Suprapubic skin (tissue), 4 donors: Measurements from ENCODE around the gene TMEM254. TPM values are rescaled to one million over a fixed set of nuclear protein-coding genes. Genes with fewer than 3 reads are reported as not detected.
A peak's percentile ranks its signal among the peaks of the same experiment; 100 is the strongest.
"Not testable (repeated sequence)": the region's sequence is repeated elsewhere in the genome, so short reads cannot be mapped to it uniquely, and the experiment has no call there.

Experiments
- DNase-seq, 2 donors: peaks; one replicate each; pipeline ENCODE4 v3.0.0-alpha.2; 2019; ENCODE audit warnings: low spot score in 2 of 2
- H3K27ac ChIP-seq: fragments of 200-600 bp; sonication (generic); one replicate; pipeline ENCODE4 v1.5.1; 2019
- H3K27me3 ChIP-seq: fragments of 200-600 bp; sonication (generic); one replicate; pipeline ENCODE4 v1.5.1; 2019
- H3K36me3 ChIP-seq: fragments of 200-600 bp; sonication (generic); one replicate; pipeline ENCODE4 v1.5.1; 2019
- H3K4me1 ChIP-seq: fragments of 200-600 bp; sonication (generic); one replicate; pipeline ENCODE4 v1.5.1; 2019
- H3K4me3 ChIP-seq: fragments of 200-600 bp; sonication (generic); one replicate; pipeline ENCODE4 v1.5.1; 2019; ENCODE audit warnings: mild to moderate bottlenecking
- H3K9me3 ChIP-seq: fragments of 200-600 bp; sonication (generic); one replicate; pipeline ENCODE4 v1.5.1; 2019
- EP300 ChIP-seq: sonication (generic); formaldehyde crosslinking; IDR thresholded peaks from one replicate; pipeline ENCODE4 v1.6.1; 2017; ENCODE audit warnings: antibody characterized with exemption
- POLR2A ChIP-seq, 2 donors: fragments of 450-650 bp; IDR thresholded peaks; one replicate each; pipeline ENCODE4 v1.6.1; 2017; ENCODE audit warnings: antibody characterized with exemption in 2 of 2, mild to moderate bottlenecking in 2 of 2, moderate library complexity in 2 of 2
- POLR2AphosphoS5 ChIP-seq, 3 donors: sonication (generic); formaldehyde crosslinking; IDR thresholded peaks; one replicate each; pipeline ENCODE4 v1.6.1; 2017; ENCODE audit warnings: antibody characterized with exemption in 3 of 3
- WGBS: methylation state at CpG from one replicate; pipeline ENCODE4 v1.1.5; 2018; 5-methylcytosine and 5-hydroxymethylcytosine counted together
- total RNA-seq, 4 donors: library from RNA; depleted of rRNA; stranded (reverse); fragments of >200 nt; gene quantifications; one replicate each; pipeline ENCODE4 v1.1.0, GENCODE V29; 2016
- TF ChIP-seq, protein P1 (sequence below), 2 donors: fragments of 200-600 bp in 1 of 2; fragments of 450-650 bp in 1 of 2; sonication (generic) in 1 of 2; IDR thresholded peaks; one replicate each; pipeline ENCODE4 v1.5.1; 2016 to 2019; ENCODE audit warnings: antibody characterized with exemption in 2 of 2, mild to moderate bottlenecking in 1 of 2, moderate library complexity in 1 of 2

The TMEM254 gene
- total RNA-seq, 4 donors from 2014 or later: 34.0 to 90.8 (median 77.2) TPM

GRCh38 chr10:80090121-80090520, 11.7 kb downstream of the TMEM254 start:
- no peak overlapping the region for H3K4me3 ChIP-seq
- peaks cover 13% of the 10 kb centered on the region for H3K36me3 ChIP-seq
- H3K9me3 ChIP-seq: no peaks in the 10 kb centered on the region
- no peak for TF ChIP-seq EP300
- 76% methylated on average over 2 of the region's 2 CpGs for WGBS
- H3K27ac ChIP-seq: no peak overlapping the region
- no peak for DNase-seq
- H3K27me3 ChIP-seq: no peaks in the 10 kb centered on the region
- no peaks in the 10 kb centered on the region for H3K4me1 ChIP-seq

GRCh38 chr10:80094231-80094630, 15.8 kb downstream of the TMEM254 start:
- Histone ChIP-seq H3K36me3 (peaks cover 13% of the 10 kb centered on the region), H3K4me1 (no peaks in the 10 kb centered on the region), H3K9me3 (no peaks in the 10 kb centered on the region), H3K4me3 (no peak overlapping the region), H3K27ac (no peak overlapping the region), H3K27me3 (no peaks in the 10 kb centered on the region)
- WGBS: 86% methylated on average over 2 of the region's 2 CpGs
- DNase-seq: no peak
- TF ChIP-seq EP300: no peak
- TF ChIP-seq POLR2AphosphoS5 (IDR thresholded peaks at IDR 0.05): no peak
- TF ChIP-seq POLR2A (IDR thresholded peaks at IDR 0.05): no peak
- TF ChIP-seq, protein P1, sequence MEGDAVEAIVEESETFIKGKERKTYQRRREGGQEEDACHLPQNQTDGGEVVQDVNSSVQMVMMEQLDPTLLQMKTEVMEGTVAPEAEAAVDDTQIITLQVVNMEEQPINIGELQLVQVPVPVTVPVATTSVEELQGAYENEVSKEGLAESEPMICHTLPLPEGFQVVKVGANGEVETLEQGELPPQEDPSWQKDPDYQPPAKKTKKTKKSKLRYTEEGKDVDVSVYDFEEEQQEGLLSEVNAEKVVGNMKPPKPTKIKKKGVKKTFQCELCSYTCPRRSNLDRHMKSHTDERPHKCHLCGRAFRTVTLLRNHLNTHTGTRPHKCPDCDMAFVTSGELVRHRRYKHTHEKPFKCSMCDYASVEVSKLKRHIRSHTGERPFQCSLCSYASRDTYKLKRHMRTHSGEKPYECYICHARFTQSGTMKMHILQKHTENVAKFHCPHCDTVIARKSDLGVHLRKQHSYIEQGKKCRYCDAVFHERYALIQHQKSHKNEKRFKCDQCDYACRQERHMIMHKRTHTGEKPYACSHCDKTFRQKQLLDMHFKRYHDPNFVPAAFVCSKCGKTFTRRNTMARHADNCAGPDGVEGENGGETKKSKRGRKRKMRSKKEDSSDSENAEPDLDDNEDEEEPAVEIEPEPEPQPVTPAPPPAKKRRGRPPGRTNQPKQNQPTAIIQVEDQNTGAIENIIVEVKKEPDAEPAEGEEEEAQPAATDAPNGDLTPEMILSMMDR (IDR thresholded peaks at IDR 0.05): no peak

DNA sequence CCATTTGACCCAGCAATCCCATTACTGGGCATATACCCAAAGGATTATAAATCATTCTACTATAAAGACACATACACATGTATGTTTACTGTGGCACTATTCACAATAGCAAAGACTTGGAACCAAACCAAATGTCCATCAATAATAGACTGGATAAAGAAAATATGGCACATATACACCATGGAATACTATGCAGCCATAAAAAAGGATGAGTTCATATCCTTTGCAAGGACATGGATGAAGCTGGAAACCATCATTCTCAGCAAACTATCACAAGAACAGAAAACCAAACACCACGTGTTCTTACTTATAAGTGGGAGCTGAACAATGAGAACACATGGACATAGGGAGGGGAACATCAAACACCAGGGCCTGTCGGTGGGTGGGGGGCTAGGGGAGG, 19.8 kb downstream of the TMEM254 start:
- 91% methylated on average over 2 of the region's 2 CpGs for WGBS
- H3K36me3 ChIP-seq, H3K9me3 ChIP-seq, H3K4me1 ChIP-seq, H3K27ac ChIP-seq, DNase-seq, H3K4me3 ChIP-seq, H3K27me3 ChIP-seq: not testable (repeated sequence)

- H3K27me3 ChIP-seq, H3K4me3 ChIP-seq, DNase-seq, H3K36me3 ChIP-seq, H3K27ac ChIP-seq, H3K9me3 ChIP-seq: not testable (repeated sequence)
- whole genome bisulfite sequencing: 85% methylated on average over 8 of the region's 8 CpGs
- H3K4me1 ChIP-seq: peaks cover 12% of the 10 kb centered on the region
Observed at GRCh38 chr10:80099295-80099694, 20.8 kb downstream of the TMEM254 start.

- no peaks in the 10 kb centered on the region for H3K36me3 ChIP-seq
- H3K27ac ChIP-seq: no peak overlapping the region
- H3K4me3 ChIP-seq: no peak overlapping the region
- H3K4me1 ChIP-seq: peaks cover 19% of the 10 kb centered on the region
- no peaks in the 10 kb centered on the region for H3K9me3 ChIP-seq
- DNase-seq: no peak
- TF ChIP-seq POLR2A (IDR thresholded peaks at IDR 0.05) (no peak), EP300 (no peak), POLR2AphosphoS5 (IDR thresholded peaks at IDR 0.05) (no peak)
- TF ChIP-seq, protein P1 (IDR thresholded peaks at IDR 0.05): no peak
- 94% methylated on average over 9 of the region's 9 CpGs for WGBS
- H3K27me3 ChIP-seq: no peaks in the 10 kb centered on the region
Observed at GRCh38 chr10:80100116-80100515, 21.7 kb downstream of the TMEM254 start.

DNA sequence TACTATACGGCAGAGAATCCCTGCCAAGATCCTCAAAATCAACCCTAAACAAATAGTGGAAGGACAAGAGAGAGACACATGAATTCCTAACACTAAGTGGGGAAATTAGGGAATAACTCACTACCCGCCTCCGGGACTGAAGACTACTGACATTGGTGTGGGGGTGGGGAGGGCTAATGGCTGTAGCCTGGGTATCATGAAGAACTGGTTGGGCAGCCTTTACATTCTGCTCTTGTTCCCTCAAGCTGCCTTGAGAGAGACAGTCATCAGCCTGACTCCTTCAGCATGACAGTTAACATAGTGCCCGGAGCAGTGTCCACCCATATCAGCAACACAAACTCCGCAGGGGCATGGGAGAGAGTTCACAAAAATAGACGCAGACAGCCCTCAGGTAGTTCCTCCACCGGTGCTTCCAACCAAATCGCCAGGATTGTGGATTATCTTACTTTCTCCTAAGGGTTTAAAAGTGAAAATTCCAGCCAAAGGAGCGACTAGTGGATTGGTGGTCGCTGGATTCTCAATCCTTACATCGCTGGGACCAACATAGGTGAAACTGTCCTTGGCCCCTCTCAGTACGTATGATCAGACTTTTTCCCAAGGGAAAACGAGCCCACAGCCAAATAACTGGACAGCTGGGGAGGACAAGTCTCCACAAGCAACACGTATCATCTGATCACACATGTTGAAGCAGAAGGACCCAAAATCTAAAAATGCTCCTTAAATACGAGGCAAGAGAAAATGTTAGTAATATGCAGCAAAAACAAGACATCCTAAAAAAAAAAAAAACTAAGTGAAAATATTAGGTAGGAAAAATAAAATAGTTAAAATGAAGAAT, 22.6 kb downstream of the TMEM254 start:
- Histone ChIP-seq H3K4me3 (peak overlapping the region; percentile 7), H3K36me3 (no peaks in the 10 kb centered on the region), H3K4me1 (peaks cover 21% of the 10 kb centered on the region), H3K27ac (no peak overlapping the region), H3K9me3 (no peaks in the 10 kb centered on the region), H3K27me3 (no peaks in the 10 kb centered on the region)
- 60% methylated on average over 15 of the region's 15 CpGs for WGBS
- TF ChIP-seq POLR2A (IDR thresholded peaks at IDR 0.05) (no peak), EP300 (no peak), POLR2AphosphoS5 (IDR thresholded peaks at IDR 0.05) (no peak)
- TF ChIP-seq, protein P1 (IDR thresholded peaks at IDR 0.05): no peak
- no peak for DNase-seq
